HTR-8/SVneo (cell line): ENCODE measurements around the gene ENAM.
"Not testable (repeated sequence)": the region's sequence is repeated elsewhere in the genome, so short reads cannot be mapped to it uniquely, and the experiment has no call there.

Source experiments
- DNase-seq: peaks from one replicate; pipeline ENCODE4 v3.0.0; 2011; ENCODE audit warnings: low spot score, mixed read lengths; ENCODE audit not compliant: insufficient read length
- FAIRE-seq: peaks from 2 replicates; lab custom pipeline; 2011; peaks lifted over from hg19 to GRCh38; lab: Jason Lieb, UNC

The ENAM gene

GRCh38 chr4:70671091-70671490 is 42.5 kb downstream of the ENAM start:
- DNase-seq = no peak
- FAIRE-seq = no peak

GRCh38 chr4:70674191-70674590 is 45.6 kb downstream of the ENAM start:
- DNase-seq (no peak), FAIRE-seq (no peak)

GRCh38 chr4:70674731-70675130 is 46.2 kb downstream of the ENAM start:
- no peak for FAIRE-seq
- DNase-seq = no peak

- no peak for DNase-seq
- no peak for FAIRE-seq
These were observed 48.1 kb downstream of the ENAM start for GRCh38 chr4:70676554-70677090.

- DNase-seq (no peak), FAIRE-seq (no peak)
These were observed 49.9 kb downstream of the ENAM start for GRCh38 chr4:70678383-70678999.

GRCh38 chr4:70680934-70681333 is 52.4 kb downstream of the ENAM start:
- DNase-seq (no peak), FAIRE-seq (no peak)

- FAIRE-seq (no peak), DNase-seq (no peak)
These were observed 53.2 kb downstream of the ENAM start for GRCh38 chr4:70681704-70682103.

- DNase-seq, FAIRE-seq: not testable (repeated sequence)
These were observed 53.6 kb downstream of the ENAM start for GRCh38 chr4:70682142-70682541.

GRCh38 chr4:70687392-70687791 is 58.8 kb downstream of the ENAM start:
- FAIRE-seq (no peak), DNase-seq (no peak)

GRCh38 chr4:70687821-70688794 is 59.6 kb downstream of the ENAM start, which contains the start of gene UTP3:
Gene UTP3, plus strand, starts transcription at chr4:70688532. Its CDS starts 146 bp downstream, at chr4:70688678.
- FAIRE-seq (peak; percentile 44), DNase-seq (peak; percentile 71)

GRCh38 chr4:70688795-70689231 is 60.3 kb downstream of the ENAM start:
- DNase-seq = no peak

GRCh38 chr4:70691661-70692060 is 63.1 kb downstream of the ENAM start:
- FAIRE-seq (no peak), DNase-seq (no peak)

More at GRCh38 chr4:70688795-70689231, 60.3 kb downstream of the ENAM start:
- FAIRE-seq = no peak

- DNase-seq, FAIRE-seq: not testable (repeated sequence)
These were observed 66.1 kb downstream of the ENAM start for GRCh38 chr4:70694633-70695032.
